ENCODE results near the gene ZNF133. TPM values are rescaled to one million over a fixed set of nuclear protein-coding genes. Genes with fewer than 3 reads are reported as not detected.

The ZNF133 gene
- total RNA-seq, 1 experiment from 2014 or later: 30.4 TPM

GRCh38 chr20:18250217-18250616, 38.1 kb upstream of the ZNF133 start:
- H3K4me1 Mint-ChIP-seq (ENCODE audit: insufficient read depth, unreplicated experiment): peaks cover 30% of the 10 kb centered on the region
- no peaks in the 10 kb centered on the region for H3K9me3 Mint-ChIP-seq (ENCODE audit: unreplicated experiment)
- POLR2A ChIA-PET: no interaction called here
- intact Hi-C loops (cut with micrococcal nuclease): no loop called here
- H3K4me3 Mint-ChIP-seq (ENCODE audit: unreplicated experiment): no peak overlapping the region
- H3K27ac Mint-ChIP-seq (ENCODE audit: low read depth, unreplicated experiment): no peak overlapping the region
- H3K36me3 Mint-ChIP-seq (ENCODE audit: insufficient read depth, unreplicated experiment): peaks cover 12% of the 10 kb centered on the region
- H3K27me3 Mint-ChIP-seq (ENCODE audit: insufficient read depth, unreplicated experiment): no peaks in the 10 kb centered on the region
- no TSS peak for BruUV-seq (replicated peaks)
- CTCF ChIA-PET: no interaction called here
- no peak for TF ChIP-seq CTCF (IDR thresholded peaks at IDR 0.05; ENCODE audit: unreplicated experiment)
- no peak for DNase-seq (ENCODE audit: unreplicated experiment)

GRCh38 chr20:18252597-18253451, 35.5 kb upstream of the ZNF133 start:
- Mint-ChIP-seq H3K4me1 (ENCODE audit: insufficient read depth, unreplicated experiment) (peaks cover 30% of the 10 kb centered on the region), H3K27ac (ENCODE audit: low read depth, unreplicated experiment) (peak overlapping the region; percentile 100), H3K9me3 (ENCODE audit: unreplicated experiment) (no peaks in the 10 kb centered on the region), H3K36me3 (ENCODE audit: insufficient read depth, unreplicated experiment) (peaks cover 11% of the 10 kb centered on the region), H3K27me3 (ENCODE audit: insufficient read depth, unreplicated experiment) (no peaks in the 10 kb centered on the region), H3K4me3 (ENCODE audit: unreplicated experiment) (peak overlapping the region; percentile 52)
- intact Hi-C loops (cut with micrococcal nuclease): loop anchor here (1.0 kb wide), 4 partner anchors 23 to 115 kb away; no protein-coding TSS in a partner anchor
- ChIA-PET CTCF (interaction anchor here (0.6 to 3.0 kb wide), 6 partner anchors 10 to 803 kb away, joined by 3 to 18 read pairs (median 3); no protein-coding TSS in a partner anchor), POLR2A (interaction anchor here (0.6 to 5.3 kb wide), 33 partner anchors 10 to 967 kb away, joined by 3 to 84 read pairs (median 3); partner anchors contain the start of genes DSTN, KAT14, MGME1 and OVOL2)
- peak; percentile 91 for DNase-seq (ENCODE audit: unreplicated experiment)
- TF ChIP-seq CTCF (IDR thresholded peaks at IDR 0.05; ENCODE audit: unreplicated experiment): no peak
- BruUV-seq (replicated peaks): TSS peak; percentile 96

GRCh38 chr20:18254615-18255014, 33.7 kb upstream of the ZNF133 start:
- Mint-ChIP-seq H3K9me3 (ENCODE audit: unreplicated experiment) (no peaks in the 10 kb centered on the region), H3K27me3 (ENCODE audit: insufficient read depth, unreplicated experiment) (no peaks in the 10 kb centered on the region), H3K4me3 (ENCODE audit: unreplicated experiment) (no peak overlapping the region), H3K36me3 (ENCODE audit: insufficient read depth, unreplicated experiment) (peaks cover 5% of the 10 kb centered on the region), H3K4me1 (ENCODE audit: insufficient read depth, unreplicated experiment) (peaks cover 30% of the 10 kb centered on the region), H3K27ac (ENCODE audit: low read depth, unreplicated experiment) (no peak overlapping the region)
- POLR2A ChIA-PET: interaction anchor here (0.6 to 5.3 kb wide), 10 partner anchors 9 to 285 kb away, joined by 3 to 84 read pairs (median 6); partner anchors contain the start of gene ZNF133
- CTCF ChIA-PET: interaction anchor here (0.6 to 3.0 kb wide), 6 partner anchors 21 to 1410 kb away, joined by 3 to 18 read pairs (median 5); no protein-coding TSS in a partner anchor
- TF ChIP-seq CTCF (IDR thresholded peaks at IDR 0.05; ENCODE audit: unreplicated experiment): no peak
- DNase-seq (ENCODE audit: unreplicated experiment): no peak
- intact Hi-C loops (cut with micrococcal nuclease): no loop called here
- no TSS peak for BruUV-seq (replicated peaks)

- no peak for TF ChIP-seq CTCF (IDR thresholded peaks at IDR 0.05; ENCODE audit: unreplicated experiment)
- H3K4me3 Mint-ChIP-seq (ENCODE audit: unreplicated experiment): no peak overlapping the region
- H3K27me3 Mint-ChIP-seq (ENCODE audit: insufficient read depth, unreplicated experiment): no peaks in the 10 kb centered on the region
- no peaks in the 10 kb centered on the region for H3K9me3 Mint-ChIP-seq (ENCODE audit: unreplicated experiment)
- ChIA-PET CTCF (interaction anchor here (0.9 to 3.0 kb wide), 2 partner anchors 21 to 341 kb away, joined by 4 to 12 read pairs; no protein-coding TSS in a partner anchor), POLR2A (interaction anchor here (0.5 to 5.3 kb wide), 8 partner anchors 8 to 1411 kb away, joined by 3 to 58 read pairs (median 6); partner anchors contain the start of gene ZNF133)
- BruUV-seq (replicated peaks): no TSS peak
- peaks cover 5% of the 10 kb centered on the region for H3K36me3 Mint-ChIP-seq (ENCODE audit: insufficient read depth, unreplicated experiment)
- DNase-seq (ENCODE audit: unreplicated experiment): no peak
- H3K4me1 Mint-ChIP-seq (ENCODE audit: insufficient read depth, unreplicated experiment): peaks cover 30% of the 10 kb centered on the region
- intact Hi-C loops (cut with micrococcal nuclease): no loop called here
- H3K27ac Mint-ChIP-seq (ENCODE audit: low read depth, unreplicated experiment): no peak overlapping the region
These were observed 32.8 kb upstream of the ZNF133 start for GRCh38 chr20:18255526-18255925.
